PC-9 (cell line): ENCODE measurements around the gene SLCO2A1.

Experiments used
- EZH2 ChIP-seq: fragments of 200-600 bp; sonication (generic); IDR thresholded peaks from 2 replicates; pipeline ENCODE4 v1.8.0; 2017; ENCODE audit warnings: antibody characterized with exemption, low read depth
- TF ChIP-seq, protein P1 (sequence below): fragments of 200-600 bp; sonication (generic); conservative IDR thresholded peaks from 2 replicates; pipeline ENCODE4 v1.6.1; 2017; ENCODE audit warnings: mixed run types, antibody characterized with exemption, mild to moderate bottlenecking, moderate library complexity

- TF ChIP-seq, protein P1, sequence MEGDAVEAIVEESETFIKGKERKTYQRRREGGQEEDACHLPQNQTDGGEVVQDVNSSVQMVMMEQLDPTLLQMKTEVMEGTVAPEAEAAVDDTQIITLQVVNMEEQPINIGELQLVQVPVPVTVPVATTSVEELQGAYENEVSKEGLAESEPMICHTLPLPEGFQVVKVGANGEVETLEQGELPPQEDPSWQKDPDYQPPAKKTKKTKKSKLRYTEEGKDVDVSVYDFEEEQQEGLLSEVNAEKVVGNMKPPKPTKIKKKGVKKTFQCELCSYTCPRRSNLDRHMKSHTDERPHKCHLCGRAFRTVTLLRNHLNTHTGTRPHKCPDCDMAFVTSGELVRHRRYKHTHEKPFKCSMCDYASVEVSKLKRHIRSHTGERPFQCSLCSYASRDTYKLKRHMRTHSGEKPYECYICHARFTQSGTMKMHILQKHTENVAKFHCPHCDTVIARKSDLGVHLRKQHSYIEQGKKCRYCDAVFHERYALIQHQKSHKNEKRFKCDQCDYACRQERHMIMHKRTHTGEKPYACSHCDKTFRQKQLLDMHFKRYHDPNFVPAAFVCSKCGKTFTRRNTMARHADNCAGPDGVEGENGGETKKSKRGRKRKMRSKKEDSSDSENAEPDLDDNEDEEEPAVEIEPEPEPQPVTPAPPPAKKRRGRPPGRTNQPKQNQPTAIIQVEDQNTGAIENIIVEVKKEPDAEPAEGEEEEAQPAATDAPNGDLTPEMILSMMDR = no peak
- TF ChIP-seq EZH2 = no peak
These were observed 71.5 kb downstream of the SLCO2A1 start for GRCh38 chr3:133958071-133958805.
